ENCODE measurements around the gene NPSR1.

GRCh38 chr7:34850681-34851080 lies 192.7 kb downstream of the NPSR1 start:
- TF ChIP-seq FOSL2 (IDR thresholded peaks at IDR 0.05; ENCODE audit: borderline replicate concordance, low read depth) (no peak), YY1 (IDR thresholded peaks at IDR 0.05; ENCODE audit: low read depth) (no peak), FOXJ3 (CRISPR knock-in tag; IDR thresholded peaks at IDR 0.05) (no peak), TAF1 (IDR thresholded peaks at IDR 0.05; ENCODE audit: borderline replicate concordance, low read depth, low read length) (no peak), REST (IDR thresholded peaks at IDR 0.05; ENCODE audit: low read depth, low read length) (no peak)

All from SK-N-SH (cell line).